NT2/D1 (cell line): ENCODE results near the gene NLK.

Experiments used
- SUZ12 ChIP-seq: IDR thresholded peaks from 2 replicates; pipeline ENCODE4 v1.6.1; 2011; ENCODE audit not compliant: insufficient read length, insufficient read depth; ENCODE audit errors: extremely low read depth
- YY1 ChIP-seq: IDR thresholded peaks from 2 replicates; pipeline ENCODE4 v1.6.1; 2011; ENCODE audit not compliant: insufficient read length, insufficient read depth
- ZNF274 ChIP-seq: IDR thresholded peaks from 2 replicates; pipeline ENCODE4 v1.6.1; 2011; ENCODE audit warnings: mild to moderate bottlenecking, low read depth, low read length

DNA sequence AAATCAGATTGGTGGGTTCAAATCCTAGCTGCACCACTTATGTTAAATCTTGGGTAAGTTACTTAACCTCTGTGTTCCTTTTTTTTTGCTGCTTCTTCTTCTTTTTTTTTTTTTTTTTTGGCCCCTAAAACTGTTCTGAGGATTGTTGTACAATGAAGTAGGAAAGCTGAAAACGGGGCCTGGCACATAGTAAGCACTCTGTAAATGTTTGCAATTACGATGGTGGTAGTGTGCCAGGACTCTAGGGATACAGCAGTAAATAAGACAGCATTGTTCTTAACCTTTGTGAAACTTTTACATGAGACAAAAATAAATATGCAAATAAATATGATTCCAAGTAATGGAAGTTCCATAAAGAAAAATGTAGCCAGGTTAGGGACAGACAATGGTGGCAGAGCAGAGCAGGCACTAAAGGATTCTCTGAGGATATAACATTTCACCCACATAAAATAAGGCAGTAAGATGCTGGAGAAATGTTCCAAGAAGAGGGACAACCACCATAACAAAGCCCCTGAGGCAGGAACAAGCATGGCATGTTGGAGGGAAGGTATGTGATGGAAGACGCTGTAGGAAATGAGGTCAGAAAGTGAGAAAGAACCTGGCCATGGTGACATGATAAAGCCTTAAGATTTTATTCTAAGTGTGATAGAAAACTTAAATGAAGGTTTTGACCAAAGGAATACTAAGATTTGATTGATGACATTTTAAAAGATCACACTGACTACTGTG lies 127.3 kb downstream of the NLK start:
- TF ChIP-seq SUZ12 (no peak), ZNF274 (no peak), YY1 (no peak)
